Measurements from ENCODE around the gene TMPRSS6.

- no peak for TF ChIP-seq EZH2 (IDR thresholded peaks at IDR 0.05; ENCODE audit: low read depth, low read length, severe bottlenecking)
- TF ChIP-seq ZNF274 (IDR thresholded peaks at IDR 0.05; ENCODE audit: borderline replicate concordance, extremely low read depth, low read length): no peak
- no peak for TF ChIP-seq CTCF (IDR thresholded peaks at IDR 0.05; ENCODE audit: control extremely low read depth in 1 of 3, insufficient read depth in 1 of 3, low read depth in 1 of 3, low read length in 3 of 3)
- no peak for TF ChIP-seq ATF2 (IDR thresholded peaks at IDR 0.05; ENCODE audit: low read length)
- TF ChIP-seq KDM1A (IDR thresholded peaks at IDR 0.05; ENCODE audit: borderline replicate concordance, low read length): peak; percentile 65; the same call in 1 of the 2 replicates
- no peak for TF ChIP-seq EP300 (IDR thresholded peaks at IDR 0.05; ENCODE audit: borderline replicate concordance in 1 of 2, low read depth in 2 of 2, low read length in 2 of 2)
- no peak for TF ChIP-seq USF2 (IDR thresholded peaks at IDR 0.05; ENCODE audit: low read length)
- no peak for TF ChIP-seq POLR2A (IDR thresholded peaks at IDR 0.05; ENCODE audit: control extremely low read depth in 1 of 2, low read depth in 2 of 2, low read length in 2 of 2)
- no peak for TF ChIP-seq NRF1 (IDR thresholded peaks at IDR 0.05; ENCODE audit: low read depth, low read length)
- no peak for TF ChIP-seq RFX5 (IDR thresholded peaks at IDR 0.05; ENCODE audit: borderline replicate concordance, low read depth, low read length)
- TF ChIP-seq SP1 (IDR thresholded peaks at IDR 0.05; ENCODE audit: low read depth, low read length): no peak
Measured at GRCh38 chr22:37032134-37032534, 77.4 kb downstream of the TMPRSS6 start.
